PFSK-1 (cell line): ENCODE data around the gene KICS2.

Experiments
- FOXP2 ChIP-seq: optimal IDR thresholded peaks from 2 replicates; pipeline ENCODE3; 2011; ENCODE audit warnings: borderline replicate concordance, control low read depth, inconsistent platforms; ENCODE audit not compliant: insufficient read depth; ENCODE audit errors: extremely low read length, extremely low read depth
- TF ChIP-seq, protein P1 (sequence below), 2 experiments: IDR thresholded peaks; 2 replicates each; pipeline versions ENCODE4 v1.6.1 to v1.8.0; 2011 to 2012; ENCODE audit warnings: low read depth in 2 of 2, low read length in 2 of 2, control low read depth in 1 of 2, inconsistent platforms in 1 of 2, mild to moderate bottlenecking in 1 of 2, moderate library complexity in 1 of 2; ENCODE audit not compliant: insufficient read depth in 1 of 2

DNA sequence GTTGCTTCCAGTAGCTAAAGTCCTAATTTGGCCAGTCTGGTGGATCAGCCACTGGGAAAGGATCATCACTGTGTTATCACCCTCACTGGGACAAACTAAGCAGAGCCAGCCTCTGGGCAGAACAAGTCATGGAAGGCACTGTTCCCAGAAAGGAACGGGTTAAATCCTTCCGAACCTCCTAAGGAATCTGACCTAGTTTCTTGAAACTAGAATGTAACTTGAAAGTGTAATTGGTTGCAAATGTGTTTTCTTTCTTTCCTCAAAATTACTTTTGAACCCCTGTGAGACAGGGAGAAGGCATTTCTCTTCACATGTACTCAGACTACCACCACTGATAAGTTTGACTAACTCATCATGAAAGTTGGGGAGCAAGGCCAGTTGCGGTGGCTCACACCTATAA is 18.7 kb upstream of the KICS2 start:
- TF ChIP-seq, protein P1, sequence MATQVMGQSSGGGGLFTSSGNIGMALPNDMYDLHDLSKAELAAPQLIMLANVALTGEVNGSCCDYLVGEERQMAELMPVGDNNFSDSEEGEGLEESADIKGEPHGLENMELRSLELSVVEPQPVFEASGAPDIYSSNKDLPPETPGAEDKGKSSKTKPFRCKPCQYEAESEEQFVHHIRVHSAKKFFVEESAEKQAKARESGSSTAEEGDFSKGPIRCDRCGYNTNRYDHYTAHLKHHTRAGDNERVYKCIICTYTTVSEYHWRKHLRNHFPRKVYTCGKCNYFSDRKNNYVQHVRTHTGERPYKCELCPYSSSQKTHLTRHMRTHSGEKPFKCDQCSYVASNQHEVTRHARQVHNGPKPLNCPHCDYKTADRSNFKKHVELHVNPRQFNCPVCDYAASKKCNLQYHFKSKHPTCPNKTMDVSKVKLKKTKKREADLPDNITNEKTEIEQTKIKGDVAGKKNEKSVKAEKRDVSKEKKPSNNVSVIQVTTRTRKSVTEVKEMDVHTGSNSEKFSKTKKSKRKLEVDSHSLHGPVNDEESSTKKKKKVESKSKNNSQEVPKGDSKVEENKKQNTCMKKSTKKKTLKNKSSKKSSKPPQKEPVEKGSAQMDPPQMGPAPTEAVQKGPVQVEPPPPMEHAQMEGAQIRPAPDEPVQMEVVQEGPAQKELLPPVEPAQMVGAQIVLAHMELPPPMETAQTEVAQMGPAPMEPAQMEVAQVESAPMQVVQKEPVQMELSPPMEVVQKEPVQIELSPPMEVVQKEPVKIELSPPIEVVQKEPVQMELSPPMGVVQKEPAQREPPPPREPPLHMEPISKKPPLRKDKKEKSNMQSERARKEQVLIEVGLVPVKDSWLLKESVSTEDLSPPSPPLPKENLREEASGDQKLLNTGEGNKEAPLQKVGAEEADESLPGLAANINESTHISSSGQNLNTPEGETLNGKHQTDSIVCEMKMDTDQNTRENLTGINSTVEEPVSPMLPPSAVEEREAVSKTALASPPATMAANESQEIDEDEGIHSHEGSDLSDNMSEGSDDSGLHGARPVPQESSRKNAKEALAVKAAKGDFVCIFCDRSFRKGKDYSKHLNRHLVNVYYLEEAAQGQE (IDR thresholded peaks at IDR 0.05; ENCODE audit: insufficient read depth in 1 of 2, low read depth in 2 of 2, low read length in 2 of 2), result no peak
- TF ChIP-seq FOXP2, result no peak
